ENCODE measurements around the gene G6PC3. TPM values are rescaled to one million over a fixed set of nuclear protein-coding genes. Genes with fewer than 3 reads are reported as not detected.
"Not testable (repeated sequence)": the region's sequence is repeated elsewhere in the genome, so short reads cannot be mapped to it uniquely, and the experiment has no call there.

The G6PC3 gene, protein sequence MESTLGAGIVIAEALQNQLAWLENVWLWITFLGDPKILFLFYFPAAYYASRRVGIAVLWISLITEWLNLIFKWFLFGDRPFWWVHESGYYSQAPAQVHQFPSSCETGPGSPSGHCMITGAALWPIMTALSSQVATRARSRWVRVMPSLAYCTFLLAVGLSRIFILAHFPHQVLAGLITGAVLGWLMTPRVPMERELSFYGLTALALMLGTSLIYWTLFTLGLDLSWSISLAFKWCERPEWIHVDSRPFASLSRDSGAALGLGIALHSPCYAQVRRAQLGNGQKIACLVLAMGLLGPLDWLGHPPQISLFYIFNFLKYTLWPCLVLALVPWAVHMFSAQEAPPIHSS
- total RNA-seq, result 100 to 1,000 TPM in 1 of 8 experiments, 10 to 100 TPM in 7; 43.6 to 194 (median 63.4) TPM

DNA sequence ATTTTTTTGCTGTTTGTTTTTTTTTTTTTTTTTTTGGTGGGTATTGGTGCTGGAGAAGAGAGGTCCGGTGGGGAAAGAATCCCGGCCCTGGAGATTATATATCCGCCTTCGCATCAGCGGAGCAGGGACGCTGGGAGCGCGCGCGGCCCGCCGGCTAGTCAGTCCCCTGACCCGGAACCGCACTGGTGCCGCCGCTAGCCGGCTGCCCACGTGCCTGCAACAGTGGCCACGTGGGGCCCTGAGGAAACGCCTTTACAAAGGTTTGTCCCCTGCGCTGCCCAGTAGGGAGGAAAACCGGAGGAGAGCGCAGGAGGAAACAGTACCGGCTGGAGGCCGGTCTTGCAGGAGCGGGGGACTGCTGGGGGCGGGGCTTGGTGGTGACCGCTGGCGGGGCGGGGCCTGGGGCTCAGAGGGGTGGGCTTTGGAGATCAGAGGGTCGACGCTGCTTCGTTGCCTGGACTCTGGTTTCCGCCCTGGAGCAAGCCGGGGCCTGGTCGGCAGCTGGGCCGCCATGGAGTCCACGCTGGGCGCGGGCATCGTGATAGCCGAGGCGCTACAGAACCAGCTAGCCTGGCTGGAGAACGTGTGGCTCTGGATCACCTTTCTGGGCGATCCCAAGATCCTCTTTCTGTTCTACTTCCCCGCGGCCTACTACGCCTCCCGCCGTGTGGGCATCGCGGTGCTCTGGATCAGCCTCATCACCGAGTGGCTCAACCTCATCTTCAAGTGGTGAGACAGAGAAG lies at the start of gene G6PC3:
Gene G6PC3 (plus strand): TSS at position 281 of the 743 bp plus-strand sequence. CDS start 231 bp downstream, at position 512.
- Histone ChIP-seq H3K4me3 (peak within 1 kb of the TSS; percentile 59 to 79 (median 71)), H3K27ac (peak within 1 kb of the TSS; percentile 94), H3K4me1 (replicated peaks in 1 of 2) (peaks cover 16 to 19% of the 10 kb centered on the region in 2 donors)
- in situ Hi-C loops (cut with MboI; ENCODE audit: low pct_unique_long_range_greater_than_20kb in 2 of 9, low sequenced_read_pairs in 9 of 9, unreplicated experiment in 9 of 9), result no loop called here
- 0 to 3% (median 0%) methylated on average over 2 to 19 of the region's 53 CpGs; no CpG with 5 or more reads in 3 of the 10 experiments for WGBS, 10 experiments
- peak; percentile 76 to 89 (median 85) for ATAC-seq (replicated peaks in 6 of 8)

DNA sequence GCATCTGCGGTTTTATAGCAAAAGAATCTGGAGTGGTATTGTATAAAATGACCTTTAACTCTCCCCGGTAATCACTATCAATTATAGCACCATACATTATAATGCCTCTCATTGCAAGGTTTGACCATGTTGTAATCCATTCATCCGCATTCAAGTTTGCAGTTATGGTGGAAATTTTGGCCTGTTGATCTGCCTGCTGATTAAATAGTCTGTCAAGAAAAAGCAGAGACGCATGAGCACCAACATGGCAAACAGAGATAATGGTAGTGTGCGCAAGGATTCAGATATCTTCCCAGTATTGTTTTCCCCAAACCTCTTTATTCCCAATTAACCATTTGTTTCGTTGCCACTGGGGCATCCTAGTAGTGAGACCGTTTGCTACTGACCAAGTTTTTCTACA lies 49.3 kb upstream of the G6PC3 start:
- H3K4me1 ChIP-seq (replicated peaks in 1 of 2); H3K27ac ChIP-seq; ATAC-seq (replicated peaks in 6 of 8); H3K4me3 ChIP-seq; in situ Hi-C loops (cut with MboI; ENCODE audit: low pct_unique_long_range_greater_than_20kb in 2 of 9, low sequenced_read_pairs in 9 of 9, unreplicated experiment in 9 of 9): not testable (repeated sequence)
- 92 to 100% (median 100%) methylated on average over 1 to 7 of the region's 7 CpGs for WGBS, 10 experiments

DNA sequence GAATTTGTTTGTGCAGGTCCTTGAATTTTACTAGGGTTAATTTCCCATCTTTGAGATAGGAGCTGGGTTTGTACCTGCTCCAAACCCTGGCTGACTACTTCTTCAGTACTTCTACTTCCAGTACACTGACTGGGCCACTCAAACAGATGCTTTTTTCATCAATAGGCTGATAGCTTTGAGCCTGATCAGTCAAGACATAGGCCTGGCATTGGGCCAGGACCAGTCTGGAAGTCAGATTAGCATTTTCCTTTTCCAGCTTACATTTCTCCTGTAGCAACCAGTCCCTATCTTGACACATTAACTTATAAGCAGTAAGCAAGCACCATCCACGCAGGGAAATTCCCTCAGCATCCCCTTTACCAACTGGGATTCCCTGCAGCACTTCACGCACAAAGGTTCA lies 48.3 kb upstream of the G6PC3 start:
- no peak for ATAC-seq (replicated peaks in 6 of 8)
- Histone ChIP-seq H3K4me3 (no peak overlapping the region), H3K4me1 (replicated peaks in 1 of 2) (no peaks in the 10 kb centered on the region), H3K27ac (no peak overlapping the region)
- WGBS, 10 experiments, result 81 to 100% (median 100%) methylated on average over 1 to 2 of the region's 2 CpGs; no CpG with 5 or more reads in 3 of the 10 experiments
- in situ Hi-C loops (cut with MboI; ENCODE audit: low pct_unique_long_range_greater_than_20kb in 2 of 9, low sequenced_read_pairs in 9 of 9, unreplicated experiment in 9 of 9), result no loop called here

- Histone ChIP-seq H3K27ac (no peak overlapping the region), H3K4me3 (no peak overlapping the region), H3K4me1 (replicated peaks in 1 of 2) (no peaks in the 10 kb centered on the region)
- in situ Hi-C loops (cut with MboI; ENCODE audit: low pct_unique_long_range_greater_than_20kb in 2 of 9, low sequenced_read_pairs in 9 of 9, unreplicated experiment in 9 of 9), result no loop called here
- 75 to 100% (median 93%) methylated on average over 1 to 8 of the region's 22 CpGs; no CpG with 5 or more reads in 3 of the 10 experiments for WGBS, 10 experiments
- ATAC-seq (replicated peaks in 6 of 8), result peak in 5 of 8 experiments; percentile 7 to 21 (median 19)
Measured at GRCh38 chr17:44023545-44024270, 46.8 kb upstream of the G6PC3 start.

- Histone ChIP-seq H3K4me1 (replicated peaks in 1 of 2) (no peaks in the 10 kb centered on the region), H3K4me3 (no peak overlapping the region), H3K27ac (no peak overlapping the region)
- ATAC-seq (replicated peaks in 6 of 8), result peak in 4 of 8 experiments; percentile 13 to 29 (median 20)
- in situ Hi-C loops (cut with MboI; ENCODE audit: low pct_unique_long_range_greater_than_20kb in 2 of 9, low sequenced_read_pairs in 9 of 9, unreplicated experiment in 9 of 9), result no loop called here
- WGBS, 10 experiments, result 40 to 100% (median 90%) methylated on average over 2 to 4 of the region's 6 CpGs; no CpG with 5 or more reads in 7 of the 10 experiments
Measured at GRCh38 chr17:44024271-44024663, 46.3 kb upstream of the G6PC3 start.

DNA sequence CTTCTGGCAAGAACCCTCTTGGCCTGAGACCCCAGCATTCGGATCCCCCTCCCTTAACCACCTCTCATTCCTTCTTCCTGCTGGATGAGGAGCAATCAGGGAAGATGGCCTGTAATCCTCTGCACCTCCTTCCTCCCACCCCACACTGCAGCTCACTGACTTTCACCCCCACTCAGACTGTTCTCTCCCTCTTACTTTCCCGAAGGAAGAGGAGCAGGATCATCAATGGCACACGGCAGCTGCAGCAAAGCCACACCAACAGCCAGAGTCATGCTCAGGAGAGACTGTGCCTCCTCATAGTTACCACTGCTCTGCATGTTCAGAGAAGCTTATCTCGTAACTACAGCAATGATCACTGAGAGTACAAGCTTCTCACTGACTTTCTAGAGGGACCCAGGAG lies 45.7 kb upstream of the G6PC3 start:
- H3K4me1 ChIP-seq (replicated peaks in 1 of 2), result no peaks in the 10 kb centered on the region
- WGBS, 10 experiments, result 80 to 100% (median 94%) methylated on average over 1 to 2 of the region's 4 CpGs; no CpG with 5 or more reads in 6 of the 10 experiments
- in situ Hi-C loops (cut with MboI; ENCODE audit: low pct_unique_long_range_greater_than_20kb in 2 of 9, low sequenced_read_pairs in 9 of 9, unreplicated experiment in 9 of 9), result no loop called here
- ATAC-seq (replicated peaks in 6 of 8), result no peak
- no peak overlapping the region for H3K4me3 ChIP-seq
- no peak overlapping the region for H3K27ac ChIP-seq

DNA sequence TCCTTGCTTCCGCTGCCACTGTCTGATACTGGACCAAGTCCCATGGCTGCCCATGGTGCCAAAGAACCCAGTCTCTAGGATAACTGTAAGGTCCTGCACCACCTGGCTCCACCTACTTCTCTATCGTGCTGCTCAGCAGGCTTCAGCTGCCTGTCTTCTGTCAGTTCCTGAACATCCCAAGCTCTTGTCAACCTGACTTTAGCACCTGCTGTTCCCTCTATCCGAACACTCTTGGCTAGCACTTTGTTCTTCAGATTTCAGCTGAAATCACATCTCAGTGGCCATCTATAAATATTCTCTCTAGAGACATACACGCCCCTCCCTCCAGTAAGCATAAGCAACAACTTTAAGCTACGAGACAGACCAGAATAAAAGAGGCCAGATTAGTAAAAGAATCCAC lies 40.8 kb upstream of the G6PC3 start:
- in situ Hi-C loops (cut with MboI; ENCODE audit: low pct_unique_long_range_greater_than_20kb in 2 of 9, low sequenced_read_pairs in 9 of 9, unreplicated experiment in 9 of 9), result no loop called here
- WGBS, 10 experiments, result 69 to 100% (median 83%) methylated on average over 1 to 3 of the region's 5 CpGs; no CpG with 5 or more reads in 1 of the 10 experiments
- Histone ChIP-seq H3K4me1 (replicated peaks in 1 of 2) (no peaks in the 10 kb centered on the region), H3K27ac (no peak overlapping the region), H3K4me3 (no peak overlapping the region)
- ATAC-seq (replicated peaks in 6 of 8), result no peak

GRCh38 chr17:44030482-44030881 lies 40.1 kb upstream of the G6PC3 start:
- WGBS, 10 experiments, result 75 to 100% (median 98%) methylated on average over 1 to 3 of the region's 3 CpGs
- no peak overlapping the region for H3K27ac ChIP-seq
- H3K4me3 ChIP-seq, result no peak overlapping the region
- H3K4me1 ChIP-seq (replicated peaks in 1 of 2), result no peaks in the 10 kb centered on the region
- ATAC-seq (replicated peaks in 6 of 8), result no peak
- in situ Hi-C loops (cut with MboI; ENCODE audit: low pct_unique_long_range_greater_than_20kb in 2 of 9, low sequenced_read_pairs in 9 of 9, unreplicated experiment in 9 of 9), result no loop called here

DNA sequence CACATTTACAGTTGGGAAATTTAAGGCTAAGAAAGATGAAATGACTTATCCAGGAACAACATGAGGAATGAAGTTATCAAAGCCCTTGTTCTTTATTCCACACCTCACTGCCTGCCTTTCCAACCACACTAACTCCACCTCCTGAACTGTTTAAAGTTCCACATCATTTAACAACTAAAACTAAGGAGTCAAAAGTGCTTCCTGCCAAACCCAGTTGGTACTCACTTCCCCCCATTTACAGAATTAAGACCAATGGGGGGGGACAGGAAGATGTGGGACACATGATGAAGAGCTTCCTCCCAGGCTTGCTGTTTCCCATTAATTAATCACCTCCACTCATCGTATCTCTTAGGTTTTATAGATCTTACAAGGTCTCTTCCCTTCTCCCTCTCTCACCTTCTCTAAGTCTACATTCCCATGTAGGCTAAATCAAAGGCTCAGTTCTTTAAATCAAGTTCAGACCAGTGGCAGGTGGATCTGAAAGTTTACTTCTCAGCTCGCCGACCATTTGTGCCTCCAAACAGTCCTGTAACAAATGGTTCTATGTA lies 36.6 kb upstream of the G6PC3 start:
- no peak for ATAC-seq (replicated peaks in 6 of 8)
- Histone ChIP-seq H3K4me3 (no peak overlapping the region), H3K4me1 (replicated peaks in 1 of 2) (no peaks in the 10 kb centered on the region), H3K27ac (no peak overlapping the region)
- 83 to 100% (median 97%) methylated on average over 1 to 3 of the region's 3 CpGs; no CpG with 5 or more reads in 2 of the 10 experiments for WGBS, 10 experiments
- in situ Hi-C loops (cut with MboI; ENCODE audit: low pct_unique_long_range_greater_than_20kb in 2 of 9, low sequenced_read_pairs in 9 of 9, unreplicated experiment in 9 of 9), result no loop called here

GRCh38 chr17:44034688-44035087 lies 35.8 kb upstream of the G6PC3 start:
- H3K27ac ChIP-seq; ATAC-seq (replicated peaks in 6 of 8); H3K4me3 ChIP-seq; H3K4me1 ChIP-seq (replicated peaks in 1 of 2); in situ Hi-C loops (cut with MboI; ENCODE audit: low pct_unique_long_range_greater_than_20kb in 2 of 9, low sequenced_read_pairs in 9 of 9, unreplicated experiment in 9 of 9): not testable (repeated sequence)
- no CpG with 5 or more reads among the region's 3 CpGs for WGBS, 10 experiments

- WGBS, 10 experiments, result 100% methylated on average over 1 to 2 of the region's 2 CpGs; no CpG with 5 or more reads in 8 of the 10 experiments
- in situ Hi-C loops (cut with MboI; ENCODE audit: low pct_unique_long_range_greater_than_20kb in 2 of 9, low sequenced_read_pairs in 9 of 9, unreplicated experiment in 9 of 9), result no loop called here
- Histone ChIP-seq H3K27ac (no peak overlapping the region), H3K4me1 (replicated peaks in 1 of 2) (peaks cover 0 to 9% of the 10 kb centered on the region in 2 donors), H3K4me3 (no peak overlapping the region)
- no peak for ATAC-seq (replicated peaks in 6 of 8)
Measured at GRCh38 chr17:44037471-44037870, 33.1 kb upstream of the G6PC3 start.

DNA sequence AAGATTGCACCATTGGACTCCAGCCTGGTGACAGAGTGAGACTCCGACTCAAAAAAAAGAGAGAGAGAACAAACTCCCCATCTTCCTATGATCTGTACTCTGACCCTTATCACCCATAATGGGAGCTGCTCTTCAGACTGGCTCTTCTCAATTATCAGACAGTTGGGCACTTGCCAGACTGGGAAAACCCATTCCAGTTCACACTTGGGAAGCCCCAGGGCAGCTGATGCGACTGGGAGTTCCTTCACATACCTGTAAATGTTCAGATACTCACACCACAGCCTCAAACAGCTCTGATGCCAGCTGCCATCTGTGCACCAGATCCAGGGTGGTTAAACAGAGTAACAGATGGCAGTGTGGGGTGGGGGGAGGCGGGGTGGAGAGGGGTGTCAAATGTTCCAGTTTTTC lies 31.9 kb upstream of the G6PC3 start:
- Histone ChIP-seq H3K27ac (no peak overlapping the region), H3K4me3 (no peak overlapping the region), H3K4me1 (replicated peaks in 1 of 2) (peaks cover 0 to 9% of the 10 kb centered on the region in 2 donors)
- in situ Hi-C loops (cut with MboI; ENCODE audit: low pct_unique_long_range_greater_than_20kb in 2 of 9, low sequenced_read_pairs in 9 of 9, unreplicated experiment in 9 of 9), result no loop called here
- WGBS, 10 experiments, result 80 to 100% (median 100%) methylated on average over 1 to 2 of the region's 3 CpGs; no CpG with 5 or more reads in 6 of the 10 experiments
- peak in 1 of 8 experiments; percentile 14 for ATAC-seq (replicated peaks in 6 of 8)
